PFSK-1 (cell line): ENCODE data around the gene ACSL5.

ENCODE experiments used
- FOXP2 ChIP-seq: optimal IDR thresholded peaks from 2 replicates; pipeline ENCODE3; 2011; ENCODE audit warnings: borderline replicate concordance, control low read depth, inconsistent platforms; ENCODE audit not compliant: insufficient read depth; ENCODE audit errors: extremely low read length, extremely low read depth
- POLR2AphosphoS5 ChIP-seq: IDR thresholded peaks from 2 replicates; pipeline ENCODE4 v1.6.1; 2012; ENCODE audit warnings: low read depth, mild to moderate bottlenecking, control low read depth, low read length, moderate library complexity
- SIN3A ChIP-seq: IDR thresholded peaks from 2 replicates; pipeline ENCODE4 v1.6.1; 2012; ENCODE audit warnings: mild to moderate bottlenecking, low read length, moderate library complexity, borderline replicate concordance; ENCODE audit not compliant: insufficient read depth
- TAF1 ChIP-seq: IDR thresholded peaks from 2 replicates; pipeline ENCODE4 v1.6.1; 2012; ENCODE audit warnings: low read length, control low read depth, borderline replicate concordance; ENCODE audit not compliant: insufficient read depth
- TF ChIP-seq, protein P1 (sequence below), 2 experiments: IDR thresholded peaks; 2 replicates each; pipeline versions ENCODE4 v1.6.1 to v1.8.0; 2011 to 2012; ENCODE audit warnings: low read depth in 2 of 2, low read length in 2 of 2, control low read depth in 1 of 2, inconsistent platforms in 1 of 2, mild to moderate bottlenecking in 1 of 2, moderate library complexity in 1 of 2; ENCODE audit not compliant: insufficient read depth in 1 of 2

The ACSL5 gene

DNA sequence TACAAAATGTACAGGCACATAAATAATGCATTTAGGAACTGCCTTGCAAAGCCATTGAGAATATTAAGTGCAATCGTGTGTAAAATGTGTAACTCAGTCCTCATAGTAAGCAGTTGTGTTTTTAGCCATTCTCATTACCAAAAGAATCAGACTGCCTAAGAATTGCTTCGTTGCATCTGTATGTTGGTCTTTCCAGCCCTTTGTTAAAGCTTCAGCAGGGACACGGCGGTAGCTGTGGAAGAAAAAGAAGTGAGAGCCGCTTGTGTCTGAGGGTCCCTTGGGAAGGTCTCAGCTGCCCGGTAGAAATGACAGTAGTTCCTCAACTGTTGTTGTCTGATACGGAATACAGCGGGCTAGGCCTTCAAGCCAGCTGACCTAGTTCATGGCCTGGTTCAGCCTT is 22.8 kb upstream of the ACSL5 start:
- TF ChIP-seq SIN3A: no peak
- TF ChIP-seq, protein P1, sequence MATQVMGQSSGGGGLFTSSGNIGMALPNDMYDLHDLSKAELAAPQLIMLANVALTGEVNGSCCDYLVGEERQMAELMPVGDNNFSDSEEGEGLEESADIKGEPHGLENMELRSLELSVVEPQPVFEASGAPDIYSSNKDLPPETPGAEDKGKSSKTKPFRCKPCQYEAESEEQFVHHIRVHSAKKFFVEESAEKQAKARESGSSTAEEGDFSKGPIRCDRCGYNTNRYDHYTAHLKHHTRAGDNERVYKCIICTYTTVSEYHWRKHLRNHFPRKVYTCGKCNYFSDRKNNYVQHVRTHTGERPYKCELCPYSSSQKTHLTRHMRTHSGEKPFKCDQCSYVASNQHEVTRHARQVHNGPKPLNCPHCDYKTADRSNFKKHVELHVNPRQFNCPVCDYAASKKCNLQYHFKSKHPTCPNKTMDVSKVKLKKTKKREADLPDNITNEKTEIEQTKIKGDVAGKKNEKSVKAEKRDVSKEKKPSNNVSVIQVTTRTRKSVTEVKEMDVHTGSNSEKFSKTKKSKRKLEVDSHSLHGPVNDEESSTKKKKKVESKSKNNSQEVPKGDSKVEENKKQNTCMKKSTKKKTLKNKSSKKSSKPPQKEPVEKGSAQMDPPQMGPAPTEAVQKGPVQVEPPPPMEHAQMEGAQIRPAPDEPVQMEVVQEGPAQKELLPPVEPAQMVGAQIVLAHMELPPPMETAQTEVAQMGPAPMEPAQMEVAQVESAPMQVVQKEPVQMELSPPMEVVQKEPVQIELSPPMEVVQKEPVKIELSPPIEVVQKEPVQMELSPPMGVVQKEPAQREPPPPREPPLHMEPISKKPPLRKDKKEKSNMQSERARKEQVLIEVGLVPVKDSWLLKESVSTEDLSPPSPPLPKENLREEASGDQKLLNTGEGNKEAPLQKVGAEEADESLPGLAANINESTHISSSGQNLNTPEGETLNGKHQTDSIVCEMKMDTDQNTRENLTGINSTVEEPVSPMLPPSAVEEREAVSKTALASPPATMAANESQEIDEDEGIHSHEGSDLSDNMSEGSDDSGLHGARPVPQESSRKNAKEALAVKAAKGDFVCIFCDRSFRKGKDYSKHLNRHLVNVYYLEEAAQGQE (IDR thresholded peaks at IDR 0.05; ENCODE audit: insufficient read depth in 1 of 2, low read depth in 2 of 2, low read length in 2 of 2): no peak

GRCh38 chr10:112352044-112352443 is 21.9 kb upstream of the ACSL5 start:
- TF ChIP-seq FOXP2 (no peak), TAF1 (no peak), POLR2AphosphoS5 (no peak), SIN3A (no peak)
- TF ChIP-seq, protein P1 (IDR thresholded peaks at IDR 0.05; ENCODE audit: insufficient read depth in 1 of 2, low read depth in 2 of 2, low read length in 2 of 2): no peak

GRCh38 chr10:112353046-112353445 is 20.9 kb upstream of the ACSL5 start:
- TF ChIP-seq TAF1 (no peak), FOXP2 (no peak), POLR2AphosphoS5 (no peak), SIN3A (no peak)
- TF ChIP-seq, protein P1 (IDR thresholded peaks at IDR 0.05; ENCODE audit: insufficient read depth in 1 of 2, low read depth in 2 of 2, low read length in 2 of 2): no peak

- TF ChIP-seq FOXP2 (no peak), POLR2AphosphoS5 (no peak), TAF1 (no peak), SIN3A (no peak)
- TF ChIP-seq, protein P1 (IDR thresholded peaks at IDR 0.05; ENCODE audit: insufficient read depth in 1 of 2, low read depth in 2 of 2, low read length in 2 of 2): no peak
Observed at GRCh38 chr10:112356686-112357085, 17.2 kb upstream of the ACSL5 start.

GRCh38 chr10:112359606-112360307 is 14.2 kb upstream of the ACSL5 start:
- TF ChIP-seq TAF1 (no peak), POLR2AphosphoS5 (no peak), SIN3A (no peak), FOXP2 (no peak)
- TF ChIP-seq, protein P1 (IDR thresholded peaks at IDR 0.05; ENCODE audit: insufficient read depth in 1 of 2, low read depth in 2 of 2, low read length in 2 of 2): no peak
